Neural cell (in vitro differentiated cells): ENCODE data around the gene SMCO2. TPM values are rescaled to one million over a fixed set of nuclear protein-coding genes. Genes with fewer than 3 reads are reported as not detected.

Experiments
- H2AFZ ChIP-seq: fragments of 200-600, 300-800 bp; sonication (generic), shearing (Covaris generic); 2 replicates; pipeline ENCODE4 v1.6.0; 2014; ENCODE audit warnings: low read depth, mild to moderate bottlenecking, antibody characterized with exemption, low read length, moderate library complexity
- H3F3A ChIP-seq: fragments of 200-600 bp; shearing (Covaris generic); 2 replicates; pipeline ENCODE4 v1.6.1; 2016; ENCODE audit warnings: mild to moderate bottlenecking, moderate library complexity, mixed read lengths, antibody characterized with exemption, low read length; ENCODE audit not compliant: insufficient read depth, poor library complexity, severe bottlenecking
- H3K27ac ChIP-seq: fragments of 200-600, 300-800 bp; sonication (generic), shearing (Covaris generic); 2 replicates; pipeline ENCODE4 v1.5.1; 2014; ENCODE audit warnings: mild to moderate bottlenecking, low read length, moderate library complexity
- H3K27me3 ChIP-seq: fragments of 300-800, 200-600 bp; sonication (generic), shearing (Covaris generic); 2 replicates; pipeline ENCODE4 v1.6.0; 2014; ENCODE audit warnings: mild to moderate bottlenecking, low read depth, low read length, moderate library complexity; ENCODE audit not compliant: insufficient read depth
- H3K36me3 ChIP-seq: fragments of 300-800, 200-600 bp; sonication (generic), shearing (Covaris generic); 2 replicates; pipeline ENCODE4 v1.5.1; 2014; ENCODE audit warnings: mild to moderate bottlenecking, antibody characterized with exemption, low read length, moderate library complexity; ENCODE audit not compliant: insufficient read depth
- H3K4me2 ChIP-seq: fragments of 300-800, 200-600 bp; sonication (generic), shearing (Covaris generic); 2 replicates; pipeline ENCODE4 v1.6.0; 2014; ENCODE audit warnings: mild to moderate bottlenecking, low read length
- H3K4me3 ChIP-seq: fragments of 300-800, 200-600 bp; sonication (generic), shearing (Covaris generic); 2 replicates; pipeline ENCODE4 v1.5.1; 2014; ENCODE audit warnings: mild to moderate bottlenecking, low read length, moderate library complexity
- H3K79me2 ChIP-seq: fragments of 200-600 bp; shearing (Covaris generic); replicated peaks from 2 replicates; pipeline ENCODE4 v1.6.0; 2014; ENCODE audit warnings: mild to moderate bottlenecking, low read length, moderate library complexity; ENCODE audit not compliant: insufficient read depth
- H3K9ac ChIP-seq: fragments of 300-800, 200-600 bp; sonication (generic), shearing (Covaris generic); 2 replicates; pipeline ENCODE4 v1.6.1; 2016; ENCODE audit warnings: mild to moderate bottlenecking, low read length, mixed read lengths
- H3K9me2 ChIP-seq: fragments of 200-600 bp; shearing (Covaris generic); 2 replicates; pipeline ENCODE4 v1.6.1; 2016; ENCODE audit warnings: mild to moderate bottlenecking, low read length, mixed read lengths; ENCODE audit not compliant: insufficient read depth
- H3K9me3 ChIP-seq: fragments of 200-600, 300-800 bp; sonication (generic), shearing (Covaris generic); 2 replicates; pipeline ENCODE4 v1.6.1; 2016; ENCODE audit warnings: mild to moderate bottlenecking, mixed run types, low read length, moderate library complexity, mixed read lengths
- H4K20me1 ChIP-seq: fragments of 200-600 bp; shearing (Covaris generic); 2 replicates; pipeline ENCODE4 v1.6.1; 2016; ENCODE audit warnings: mild to moderate bottlenecking, mixed run types; ENCODE audit not compliant: insufficient read depth
- CTCF ChIP-seq: fragments of 450-650 bp; IDR thresholded peaks from 2 replicates; pipeline ENCODE4 v1.5.1; 2014; ENCODE audit warnings: antibody characterized with exemption, mild to moderate bottlenecking, moderate library complexity; ENCODE audit not compliant: poor library complexity, severe bottlenecking
- EP300 ChIP-seq: fragments of 450-650 bp; conservative IDR thresholded peaks from 2 replicates; pipeline ENCODE4 v1.6.1; 2014; ENCODE audit warnings: antibody characterized with exemption, mild to moderate bottlenecking, moderate library complexity; ENCODE audit not compliant: poor library complexity, severe bottlenecking
- EZH2 ChIP-seq: fragments of 200-600, 300-800 bp; shearing (Covaris generic), sonication (generic); IDR thresholded peaks from 2 replicates; pipeline ENCODE4 v1.6.1; 2014; ENCODE audit warnings: antibody characterized with exemption, low read length, borderline replicate concordance, mild to moderate bottlenecking; ENCODE audit not compliant: insufficient read depth, poor library complexity, severe bottlenecking
- MXI1 ChIP-seq: fragments of 450-650 bp; conservative IDR thresholded peaks from 2 replicates; pipeline ENCODE4 v1.6.1; 2014; ENCODE audit warnings: antibody characterized with exemption, mild to moderate bottlenecking; ENCODE audit not compliant: poor library complexity, severe bottlenecking
- POLR2AphosphoS5 ChIP-seq: IDR thresholded peaks from 2 replicates; pipeline ENCODE4 v1.6.1; 2012
- RAD21 ChIP-seq: fragments of 450-650 bp; conservative IDR thresholded peaks from 2 replicates; pipeline ENCODE4 v1.6.1; 2014; ENCODE audit warnings: antibody characterized with exemption, mild to moderate bottlenecking, moderate library complexity
- REST ChIP-seq: IDR thresholded peaks from 2 replicates; pipeline ENCODE4 v1.6.1; 2012; ENCODE audit warnings: borderline replicate concordance
- SMC3 ChIP-seq: fragments of 450-650 bp; conservative IDR thresholded peaks from 2 replicates; pipeline ENCODE4 v1.6.1; 2014; ENCODE audit warnings: antibody characterized with exemption, mild to moderate bottlenecking, moderate library complexity; ENCODE audit not compliant: poor library complexity
- TAF1 ChIP-seq: IDR thresholded peaks from 2 replicates; pipeline ENCODE4 v1.6.1; 2012; ENCODE audit warnings: low read depth
- polyA plus RNA-seq: library from polyadenylated mRNA; depleted of rRNA; stranded (reverse); fragments of >200 nt; gene quantifications from 2 replicates; pipeline ENCODE4 v1.2.3, GENCODE V29; 2014

SMCO2 gene
- polyA plus RNA-seq, 1 donor from 2014 or later = not detected

- no peaks in the 10 kb centered on the region for H3F3A ChIP-seq
- H3K36me3 ChIP-seq = no peaks in the 10 kb centered on the region
- peak overlapping the region; percentile 86 for H2AFZ ChIP-seq
- H3K27me3 ChIP-seq = no peaks in the 10 kb centered on the region
- no peak for TF ChIP-seq MXI1
- no peak for TF ChIP-seq REST
- TF ChIP-seq EZH2 = no peak
- TF ChIP-seq EP300 = no peak
- TF ChIP-seq SMC3 = no peak
- no peak for TF ChIP-seq CTCF
- no peak for TF ChIP-seq RAD21
- TF ChIP-seq POLR2AphosphoS5 = no peak
- no peak for TF ChIP-seq TAF1
- no peaks in the 10 kb centered on the region for H3K9me2 ChIP-seq
- peak overlapping the region; percentile 80 for H3K9ac ChIP-seq
- H3K4me3 ChIP-seq = peak overlapping the region; percentile 86
- peaks cover 17% of the 10 kb centered on the region for H3K79me2 ChIP-seq
- peak overlapping the region; percentile 91 for H3K27ac ChIP-seq
- peak overlapping the region; percentile 63 for H3K4me2 ChIP-seq
- no peaks in the 10 kb centered on the region for H3K9me3 ChIP-seq
- H4K20me1 ChIP-seq = no peaks in the 10 kb centered on the region
Observed at GRCh38 chr12:27524494-27524835, 77.9 kb downstream of the SMCO2 start.

- Histone ChIP-seq H2AFZ (peak overlapping the region; percentile 86), H3K9ac (peak overlapping the region; percentile 80), H3K4me2 (peak overlapping the region; percentile 63), H3K36me3 (no peaks in the 10 kb centered on the region), H3K4me3 (peak overlapping the region; percentile 86), H3K9me3 (no peaks in the 10 kb centered on the region), H4K20me1 (no peaks in the 10 kb centered on the region), H3K27me3 (no peaks in the 10 kb centered on the region), H3K27ac (peak overlapping the region; percentile 91), H3K9me2 (no peaks in the 10 kb centered on the region), H3K79me2 (peaks cover 20% of the 10 kb centered on the region), H3F3A (no peaks in the 10 kb centered on the region)
- TF ChIP-seq RAD21 (no peak), MXI1 (peak; percentile 4), SMC3 (no peak), EZH2 (no peak)
Observed at GRCh38 chr12:27524839-27525753, 78.6 kb downstream of the SMCO2 start.
